Stimulated activated CD4-positive, alpha-beta T cell treated with anti-CD3 and anti-CD28 coated beads, Interleukin-1b, Interleukin-23, amount 100 ng/mL, for 24 hours (primary cell): Measurements from ENCODE around the gene TGFBR3.

Source experiments
- DNase-seq, 4 experiments: peaks; one replicate each; pipeline ENCODE4 v3.0.0-alpha.2; 2020; ENCODE audit warnings: low read depth in 4 of 4, low spot score in 1 of 4

Gene TGFBR3

GRCh38 chr1:91885716-91886506, at the start of gene TGFBR3:
Gene TGFBR3 (minus strand): TSS chr1:91886151. CDS start chr1:91861531, 24,620 bp downstream.
- peak in 3 of 4 experiments; percentile 48 to 71 (median 69) for DNase-seq

GRCh38 chr1:91929250-91929649, 43.3 kb upstream of the TGFBR3 start:
- DNase-seq = no peak

GRCh38 chr1:91928026-91928425, 42.1 kb upstream of the TGFBR3 start:
- no peak for DNase-seq

- DNase-seq = no peak
Measured at GRCh38 chr1:91925644-91926435, 39.9 kb upstream of the TGFBR3 start.

GRCh38 chr1:91924146-91924545, 38.2 kb upstream of the TGFBR3 start:
- DNase-seq = no peak

GRCh38 chr1:91919962-91920361, 34.0 kb upstream of the TGFBR3 start:
- no peak for DNase-seq

- no peak for DNase-seq
Measured at GRCh38 chr1:91916811-91917460, 31.0 kb upstream of the TGFBR3 start.

- no peak for DNase-seq
Measured at GRCh38 chr1:91916046-91916445, 30.1 kb upstream of the TGFBR3 start.

- DNase-seq = no peak
Measured at GRCh38 chr1:91913018-91913417, 27.1 kb upstream of the TGFBR3 start.

- no peak for DNase-seq
Measured at GRCh38 chr1:91912266-91912665, 26.3 kb upstream of the TGFBR3 start.

- no peak for DNase-seq
Measured at GRCh38 chr1:91901231-91901630, 15.3 kb upstream of the TGFBR3 start.

- no peak for DNase-seq
Measured at GRCh38 chr1:91900562-91900961, 14.6 kb upstream of the TGFBR3 start.

GRCh38 chr1:91897016-91897415, 11.1 kb upstream of the TGFBR3 start:
- no peak for DNase-seq

GRCh38 chr1:91895832-91896556, 10.0 kb upstream of the TGFBR3 start:
- DNase-seq = no peak

GRCh38 chr1:91894036-91894761, 8.2 kb upstream of the TGFBR3 start:
- DNase-seq = no peak

GRCh38 chr1:91891969-91892368, 6.0 kb upstream of the TGFBR3 start:
- DNase-seq = no peak

- DNase-seq = no peak
Measured at GRCh38 chr1:91891454-91891853, 5.5 kb upstream of the TGFBR3 start.

- no peak for DNase-seq
Measured at GRCh38 chr1:91889717-91890459, 3.9 kb upstream of the TGFBR3 start.

GRCh38 chr1:91885213-91885715, 687 bp downstream of the TGFBR3 start:
- DNase-seq = no peak
